ENCODE results near the gene GPR18. TPM values are rescaled to one million over a fixed set of nuclear protein-coding genes. Genes with fewer than 3 reads are reported as not detected.
"Not testable (repeated sequence)": the region's sequence is repeated elsewhere in the genome, so short reads cannot be mapped to it uniquely, and the experiment has no call there.

The GPR18 gene
- total and polyA plus RNA-seq, 9 donors: 0.30 to 0.73 TPM; not detected in 7

DNA sequence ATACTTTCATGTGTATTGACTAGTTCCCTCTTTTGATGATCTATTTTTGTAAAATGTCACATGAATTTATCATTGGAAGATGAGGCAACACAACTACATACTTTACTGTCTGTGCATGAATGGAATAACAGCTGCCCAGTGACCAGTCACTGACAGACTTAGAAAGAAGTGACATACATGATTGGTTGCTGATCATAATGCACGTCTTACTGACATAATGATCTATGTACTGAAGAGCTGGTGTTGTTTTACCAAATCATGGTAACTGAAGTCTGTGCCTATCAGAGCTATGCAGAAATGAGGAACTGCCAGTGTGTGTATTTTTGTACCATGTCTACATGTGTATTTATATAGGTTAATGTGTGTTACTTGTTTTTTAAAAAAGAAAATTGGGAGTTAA, 26.5 kb downstream of the GPR18 start:
- no peaks in the 10 kb centered on the region for H3K4me1 ChIP-seq (ENCODE audit: insufficient read depth)
- H3K36me3 ChIP-seq: no peaks in the 10 kb centered on the region
- intact Hi-C loops (cut with DNase I): no loop called here
- no peak overlapping the region for H3K4me3 ChIP-seq
- H3K9me3 ChIP-seq: no peaks in the 10 kb centered on the region
- TF ChIP-seq, protein P1, sequence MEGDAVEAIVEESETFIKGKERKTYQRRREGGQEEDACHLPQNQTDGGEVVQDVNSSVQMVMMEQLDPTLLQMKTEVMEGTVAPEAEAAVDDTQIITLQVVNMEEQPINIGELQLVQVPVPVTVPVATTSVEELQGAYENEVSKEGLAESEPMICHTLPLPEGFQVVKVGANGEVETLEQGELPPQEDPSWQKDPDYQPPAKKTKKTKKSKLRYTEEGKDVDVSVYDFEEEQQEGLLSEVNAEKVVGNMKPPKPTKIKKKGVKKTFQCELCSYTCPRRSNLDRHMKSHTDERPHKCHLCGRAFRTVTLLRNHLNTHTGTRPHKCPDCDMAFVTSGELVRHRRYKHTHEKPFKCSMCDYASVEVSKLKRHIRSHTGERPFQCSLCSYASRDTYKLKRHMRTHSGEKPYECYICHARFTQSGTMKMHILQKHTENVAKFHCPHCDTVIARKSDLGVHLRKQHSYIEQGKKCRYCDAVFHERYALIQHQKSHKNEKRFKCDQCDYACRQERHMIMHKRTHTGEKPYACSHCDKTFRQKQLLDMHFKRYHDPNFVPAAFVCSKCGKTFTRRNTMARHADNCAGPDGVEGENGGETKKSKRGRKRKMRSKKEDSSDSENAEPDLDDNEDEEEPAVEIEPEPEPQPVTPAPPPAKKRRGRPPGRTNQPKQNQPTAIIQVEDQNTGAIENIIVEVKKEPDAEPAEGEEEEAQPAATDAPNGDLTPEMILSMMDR (IDR thresholded peaks at IDR 0.05): no peak
- TF ChIP-seq EP300 (IDR thresholded peaks at IDR 0.05): no peak
- TF ChIP-seq POLR2A (IDR thresholded peaks at IDR 0.05): no peak
- no peak overlapping the region for H3K27ac ChIP-seq
- DNase-seq: no peak
- H3K27me3 ChIP-seq: no peaks in the 10 kb centered on the region
- WGBS, 3 donors: 80 to 88% (median 81%) methylated on average over 1 of the region's 1 CpG

DNA sequence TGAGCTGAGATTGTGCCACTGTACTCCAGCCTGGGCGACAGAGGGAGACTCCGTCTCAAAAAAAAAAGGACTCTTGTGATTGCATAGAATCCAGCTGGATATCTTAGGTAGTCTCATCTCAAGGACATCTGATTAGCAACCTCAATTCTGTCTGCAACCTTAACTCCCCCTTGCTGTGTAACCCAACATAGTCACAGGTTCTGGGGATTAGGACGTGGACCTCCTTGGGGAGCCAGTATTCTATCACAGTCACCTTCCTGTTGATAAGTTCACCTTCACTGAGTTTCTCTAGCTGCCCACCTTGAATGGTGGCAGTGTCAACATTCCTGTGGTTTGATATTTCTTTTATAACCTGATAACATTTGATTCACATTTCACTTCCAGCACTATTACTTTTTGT, 27.2 kb downstream of the GPR18 start:
- DNase-seq: no peak
- Histone ChIP-seq H3K4me3 (no peak overlapping the region), H3K9me3 (no peaks in the 10 kb centered on the region), H3K27me3 (no peaks in the 10 kb centered on the region), H3K27ac (no peak overlapping the region), H3K36me3 (no peaks in the 10 kb centered on the region), H3K4me1 (ENCODE audit: insufficient read depth) (peaks cover 4% of the 10 kb centered on the region)
- 86 to 93% (median 90%) methylated on average over 3 of the region's 3 CpGs for WGBS, 3 donors
- TF ChIP-seq POLR2A (IDR thresholded peaks at IDR 0.05) (no peak), EP300 (IDR thresholded peaks at IDR 0.05) (no peak)
- TF ChIP-seq, protein P1 (IDR thresholded peaks at IDR 0.05): no peak
- intact Hi-C loops (cut with DNase I): no loop called here

DNA sequence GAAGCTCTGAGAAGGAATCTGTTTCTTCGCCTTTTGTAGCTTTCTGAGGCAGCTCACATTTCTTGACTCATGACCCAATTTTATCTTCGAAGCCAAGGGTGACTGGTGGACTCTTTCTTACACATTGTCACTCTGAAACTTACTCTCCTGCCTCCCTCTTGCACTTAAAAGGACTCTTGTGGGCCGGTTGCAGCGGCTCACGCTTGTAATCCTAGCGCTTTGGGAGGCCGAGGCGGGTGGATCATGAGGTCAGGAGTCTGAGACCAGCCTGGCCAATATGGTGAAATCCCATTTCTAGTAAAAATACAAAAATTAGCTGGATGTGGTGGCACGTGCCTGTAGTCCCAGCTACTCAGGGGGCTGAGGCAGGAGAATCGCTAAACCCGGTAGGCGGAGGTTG, 27.6 kb downstream of the GPR18 start:
- H3K27ac ChIP-seq; H3K4me1 ChIP-seq (ENCODE audit: insufficient read depth); DNase-seq; H3K9me3 ChIP-seq; intact Hi-C loops (cut with DNase I); H3K36me3 ChIP-seq; H3K4me3 ChIP-seq; H3K27me3 ChIP-seq: not testable (repeated sequence)
- WGBS, 3 donors: 85 to 97% (median 96%) methylated on average over 12 of the region's 12 CpGs

DNA sequence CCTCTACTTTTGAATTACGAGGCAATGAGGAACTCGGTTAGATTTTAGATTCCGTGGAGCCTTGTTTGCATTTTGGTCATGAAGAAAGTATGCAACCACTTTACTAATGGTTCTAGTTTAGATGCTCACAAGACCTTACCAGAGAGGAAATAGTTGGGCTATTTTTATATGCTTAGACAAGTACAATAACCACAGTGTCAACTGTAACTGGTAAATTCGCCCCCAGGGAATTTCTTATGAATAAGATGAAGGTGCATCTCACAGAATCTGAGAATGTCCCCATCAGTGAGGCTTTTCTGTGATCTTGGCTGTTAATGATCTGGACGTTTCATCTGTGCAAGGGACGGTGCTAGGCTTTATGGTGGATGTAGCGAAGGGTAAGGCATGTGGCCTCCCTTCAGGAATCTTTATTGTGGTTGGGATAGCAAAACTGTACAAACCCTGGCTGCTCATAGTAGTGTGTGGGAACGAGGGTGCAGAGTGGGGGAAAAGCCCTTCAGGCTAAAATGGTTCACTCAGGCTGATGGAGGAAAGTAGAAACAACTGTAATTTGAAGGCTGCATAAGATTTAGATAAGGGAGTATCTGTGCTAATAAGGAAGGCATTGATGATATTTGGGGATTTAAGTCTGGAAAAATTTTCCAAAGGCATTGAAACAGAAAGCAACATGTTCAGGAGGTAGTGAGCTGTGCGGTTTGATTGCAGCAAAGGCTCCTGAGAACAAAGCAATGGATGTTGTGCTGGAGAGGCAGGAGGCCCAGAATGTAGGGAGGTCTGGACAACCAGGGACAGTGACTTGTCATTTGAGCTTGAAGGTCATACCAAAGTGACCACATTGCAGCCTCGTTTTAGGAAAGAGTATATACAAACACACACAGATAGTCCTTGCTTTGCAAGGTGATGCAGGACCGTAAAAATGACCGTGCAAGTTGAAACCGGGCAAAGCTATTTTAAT, 29.2 kb downstream of the GPR18 start:
- H3K27ac ChIP-seq: no peak overlapping the region
- TF ChIP-seq EP300 (IDR thresholded peaks at IDR 0.05) (no peak), POLR2A (IDR thresholded peaks at IDR 0.05) (no peak)
- TF ChIP-seq, protein P1 (IDR thresholded peaks at IDR 0.05): no peak
- no peaks in the 10 kb centered on the region for H3K27me3 ChIP-seq
- no peak for DNase-seq
- intact Hi-C loops (cut with DNase I): no loop called here
- WGBS, 3 donors: 68 to 70% (median 69%) methylated on average over 13 of the region's 13 CpGs
- no peaks in the 10 kb centered on the region for H3K9me3 ChIP-seq
- no peak overlapping the region for H3K4me3 ChIP-seq
- H3K36me3 ChIP-seq: no peaks in the 10 kb centered on the region
- peaks cover 4% of the 10 kb centered on the region for H3K4me1 ChIP-seq (ENCODE audit: insufficient read depth)
